Bone marrow (tissue), 2 donors: ENCODE measurements around the gene MBNL3.
"Not testable (repeated sequence)": the region's sequence is repeated elsewhere in the genome, so short reads cannot be mapped to it uniquely, and the experiment has no call there.

Source experiments
- DNase-seq, 2 donors: peaks; one replicate each; lab custom pipeline; 2025; lab: John Stamatoyannopoulos, UW

The MBNL3 gene

DNA sequence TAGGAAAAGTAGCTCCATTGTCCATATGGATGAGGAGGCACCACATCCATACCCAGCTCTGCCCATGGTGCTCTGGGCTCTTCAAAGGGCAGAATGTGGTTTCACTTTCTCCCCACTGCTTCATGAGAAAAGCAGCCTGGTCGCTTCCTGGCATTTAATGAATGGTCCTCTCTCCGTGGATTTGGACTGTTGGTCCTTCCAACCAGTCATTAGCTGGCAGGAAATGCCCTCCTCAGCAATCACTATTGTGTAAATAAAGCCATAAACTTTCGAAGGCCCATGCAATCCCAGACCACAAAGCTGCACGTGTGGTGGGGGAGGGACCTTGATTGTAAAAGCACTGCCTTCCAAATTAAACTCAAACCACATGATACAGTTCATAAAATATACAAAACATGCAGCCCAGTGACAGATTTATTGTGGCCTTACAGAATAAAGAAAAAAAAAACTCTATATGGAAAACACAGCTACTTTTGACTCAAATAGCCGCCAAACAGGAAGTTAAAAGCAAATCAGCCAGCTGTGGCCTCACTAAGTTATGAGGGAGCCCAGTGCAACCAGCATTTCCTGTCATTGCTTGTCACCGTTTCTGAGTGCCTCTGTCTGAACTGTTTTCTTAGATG, 8.1 kb downstream of the MBNL3 start:
- DNase-seq, result peak in 1 of 2 donors; percentile 59

GRCh38 chrX:132474544-132475248, 14.1 kb downstream of the MBNL3 start:
- peak in 1 of 2 donors; percentile 13 for DNase-seq

- no peak for DNase-seq
Measured at GRCh38 chrX:132472397-132472796, 16.4 kb downstream of the MBNL3 start.

- DNase-seq, result no peak
Measured at GRCh38 chrX:132470831-132471230, 18.0 kb downstream of the MBNL3 start.

GRCh38 chrX:132470179-132470578, 18.7 kb downstream of the MBNL3 start:
- no peak for DNase-seq

- DNase-seq, result no peak
Measured at GRCh38 chrX:132468454-132468853, 20.4 kb downstream of the MBNL3 start.

- DNase-seq, result no peak
Measured at GRCh38 chrX:132467989-132468388, 20.8 kb downstream of the MBNL3 start.

GRCh38 chrX:132467026-132467425, 21.8 kb downstream of the MBNL3 start:
- DNase-seq, result no peak

- no peak for DNase-seq
Measured at GRCh38 chrX:132463411-132463810, 25.4 kb downstream of the MBNL3 start.

- no peak for DNase-seq
Measured at GRCh38 chrX:132461886-132462285, 27.0 kb downstream of the MBNL3 start.

GRCh38 chrX:132452911-132453550, 35.8 kb downstream of the MBNL3 start:
- no peak for DNase-seq

- DNase-seq, result not testable (repeated sequence)
Measured at GRCh38 chrX:132445909-132446308, 42.9 kb downstream of the MBNL3 start.

DNA sequence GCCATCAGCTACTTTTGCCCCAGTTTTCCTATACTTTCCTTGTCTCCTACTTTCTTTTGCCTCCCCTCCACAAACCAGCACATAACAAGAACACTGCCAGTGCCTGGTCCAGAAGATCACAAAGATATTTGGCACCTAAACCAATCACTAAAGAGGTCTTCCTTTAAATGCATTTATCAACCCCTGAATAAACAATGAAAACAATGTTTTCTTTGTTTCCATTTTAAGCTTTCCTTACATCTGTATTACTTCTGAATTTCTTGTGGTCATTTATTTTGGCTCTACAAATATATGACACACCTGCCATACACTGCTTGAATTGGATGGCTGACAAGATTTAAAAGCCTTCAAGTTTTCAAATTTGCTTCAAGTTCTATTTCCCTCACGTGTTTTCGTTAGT, 43.9 kb downstream of the MBNL3 start:
- DNase-seq, result no peak

DNA sequence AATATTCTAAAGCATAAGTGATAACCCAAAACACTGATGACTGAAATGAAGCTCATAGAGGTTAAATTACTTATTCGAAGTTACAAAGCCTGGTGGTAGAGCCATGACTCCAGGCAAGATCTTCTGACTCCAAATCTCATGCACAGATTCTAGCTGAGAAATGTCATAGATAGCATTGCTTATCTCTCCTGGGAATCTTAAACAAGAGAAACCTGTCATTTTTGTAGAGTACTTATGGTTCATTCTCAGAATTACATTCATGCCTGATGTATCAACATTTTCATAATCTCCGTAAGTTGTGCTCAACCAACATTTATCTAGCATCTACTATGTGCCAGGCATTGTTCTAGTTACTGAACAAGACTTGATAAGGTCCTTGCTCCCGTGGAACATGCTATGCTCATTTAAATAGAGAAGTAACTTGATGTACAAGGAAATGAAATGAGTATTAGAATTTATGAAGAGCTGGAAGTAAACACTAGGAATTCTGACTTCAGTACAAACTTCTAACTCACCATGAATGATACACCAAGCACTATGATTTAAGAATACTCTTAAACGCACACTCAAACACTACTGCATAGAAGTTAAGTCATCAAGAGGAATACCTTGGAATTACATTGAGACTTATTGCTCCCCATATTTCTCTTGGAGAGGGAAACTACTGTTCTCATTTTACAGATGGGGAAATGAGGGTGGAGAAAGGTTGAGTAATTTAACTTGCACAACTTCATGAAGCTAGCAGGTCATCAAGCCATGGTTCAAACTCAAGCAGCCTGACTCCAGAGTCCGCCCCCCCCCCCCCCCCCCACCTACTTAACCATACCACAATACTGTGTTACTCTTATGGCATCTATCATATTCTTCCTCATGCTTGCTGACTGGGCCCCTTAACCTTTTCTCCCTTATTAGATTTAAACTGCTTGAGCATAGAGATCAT, 45.4 kb downstream of the MBNL3 start:
- no peak for DNase-seq

- DNase-seq, result no peak
Measured at GRCh38 chrX:132442691-132443090, 46.1 kb downstream of the MBNL3 start.

- DNase-seq, result no peak
Measured at GRCh38 chrX:132435222-132435621, 53.6 kb downstream of the MBNL3 start.

DNA sequence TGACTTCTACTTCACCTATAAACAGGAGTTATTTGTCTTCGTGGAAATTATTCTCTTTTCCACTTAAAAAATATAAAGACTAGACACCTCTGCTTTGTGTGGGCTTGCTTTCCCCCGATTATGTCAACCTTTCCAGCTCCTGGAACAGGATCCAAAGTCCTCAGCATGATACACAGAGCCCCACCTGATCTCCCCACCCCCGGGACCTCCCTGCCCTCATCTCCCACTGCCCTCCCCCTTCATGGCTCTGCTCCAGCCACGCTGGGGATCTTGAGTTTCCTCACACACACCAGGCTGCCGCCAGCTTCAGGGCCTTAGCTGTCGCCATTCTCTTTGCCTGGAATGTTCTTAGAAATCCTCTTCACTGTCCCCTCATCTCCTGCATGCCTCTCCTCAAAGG, 55.3 kb downstream of the MBNL3 start:
- DNase-seq, result no peak

DNA sequence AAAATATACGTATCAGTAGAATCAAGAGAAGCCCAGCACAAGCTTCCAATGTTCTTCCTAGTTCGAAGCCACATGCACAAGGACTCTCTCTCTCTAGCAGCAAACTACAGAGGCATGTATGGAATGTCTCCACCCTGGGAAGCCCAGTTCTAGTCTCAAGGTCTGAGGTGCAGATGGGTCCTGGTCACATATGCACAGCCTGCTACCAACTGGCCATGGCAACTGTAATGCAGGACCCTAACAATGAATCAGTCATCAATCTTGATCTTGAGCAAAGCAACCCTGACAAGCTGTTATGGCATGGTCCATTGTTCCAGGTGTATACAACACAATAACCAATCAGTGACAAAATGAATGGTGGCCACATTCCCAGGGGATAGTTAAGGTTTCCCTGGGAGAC, 55.8 kb downstream of the MBNL3 start:
- DNase-seq, result no peak

- DNase-seq, result no peak
Measured at GRCh38 chrX:132428896-132429295, 59.9 kb downstream of the MBNL3 start.

GRCh38 chrX:132426695-132427281, 62.0 kb downstream of the MBNL3 start:
- no peak for DNase-seq

DNA sequence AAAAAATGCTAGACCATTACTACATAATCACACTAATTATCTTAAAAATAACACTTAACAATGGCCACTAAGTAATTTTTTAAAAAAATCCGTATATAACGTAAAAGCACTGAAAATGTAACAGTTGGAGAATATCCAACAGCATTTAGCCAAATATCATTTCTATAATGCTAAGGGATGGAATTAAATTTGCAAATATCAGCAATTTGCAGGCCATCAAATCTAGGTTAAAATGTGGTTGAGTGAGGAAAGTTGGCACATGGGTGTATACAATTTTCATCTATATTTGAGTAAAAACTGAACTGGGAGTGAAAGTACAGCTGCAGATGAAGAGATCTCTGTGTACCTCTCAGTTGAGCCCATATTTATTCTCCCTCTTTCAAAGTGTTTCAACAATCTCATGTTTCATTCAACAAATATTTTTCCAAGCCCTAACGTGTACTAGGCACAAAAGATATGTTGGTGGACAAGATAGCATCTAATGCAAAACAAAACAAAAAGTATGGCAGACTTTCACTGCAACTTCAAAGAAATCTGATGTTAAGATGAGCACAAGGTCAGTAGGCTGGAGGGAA, 63.0 kb downstream of the MBNL3 start:
- DNase-seq, result no peak
